ENCODE data around the gene RBM12.
"Not testable (repeated sequence)": the region's sequence is repeated elsewhere in the genome, so short reads cannot be mapped to it uniquely, and the experiment has no call there.

Gene RBM12

DNA sequence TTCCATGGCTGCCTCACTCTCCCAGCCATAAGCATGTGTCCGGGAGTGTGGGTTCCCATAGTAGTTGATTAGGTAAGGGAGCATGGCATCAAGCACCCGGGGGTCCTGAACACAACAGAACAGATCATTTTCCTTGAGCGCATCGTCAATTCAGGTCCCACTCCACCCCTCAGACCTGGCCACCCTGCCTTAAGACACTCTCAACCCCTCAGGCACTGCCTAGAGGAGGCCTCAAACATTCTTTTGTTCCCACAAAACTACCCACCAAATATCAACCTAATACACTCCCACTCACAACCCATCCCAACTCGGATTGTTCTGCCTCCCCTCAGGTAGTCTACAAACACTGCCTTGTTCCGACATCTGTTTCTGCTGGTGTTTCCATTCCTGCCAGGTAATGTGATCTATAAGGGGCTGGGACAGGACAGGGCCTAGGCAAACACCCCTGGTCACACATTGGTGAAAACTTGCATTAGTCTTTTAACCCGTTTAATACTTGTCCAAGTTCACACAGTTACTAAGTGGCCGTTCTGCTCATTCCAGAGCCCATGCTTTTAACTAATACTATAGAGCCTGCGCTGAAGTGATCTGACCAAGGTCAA lies 33.1 kb upstream of the RBM12 start:
- no peak for DNase-seq

DNA sequence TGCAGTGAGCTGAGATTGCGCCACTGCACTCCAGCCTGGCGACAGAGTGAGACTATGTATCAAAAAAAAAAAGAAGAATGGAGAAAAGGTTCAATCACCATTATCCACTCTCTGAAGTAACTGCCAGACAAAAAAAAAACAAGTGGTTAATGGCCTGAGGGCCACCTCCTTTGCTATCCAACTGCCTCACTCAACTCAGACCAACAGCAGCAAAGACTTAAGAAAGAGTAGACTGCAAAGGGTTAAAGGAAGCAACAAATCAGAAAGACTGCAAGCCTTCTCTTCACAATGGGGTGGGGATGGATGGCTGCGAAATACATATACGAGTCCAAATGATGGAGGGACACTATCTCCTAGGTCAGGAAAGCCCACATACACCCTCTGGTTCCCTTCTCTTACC lies 31.3 kb upstream of the RBM12 start:
- DNase-seq: no peak

DNA sequence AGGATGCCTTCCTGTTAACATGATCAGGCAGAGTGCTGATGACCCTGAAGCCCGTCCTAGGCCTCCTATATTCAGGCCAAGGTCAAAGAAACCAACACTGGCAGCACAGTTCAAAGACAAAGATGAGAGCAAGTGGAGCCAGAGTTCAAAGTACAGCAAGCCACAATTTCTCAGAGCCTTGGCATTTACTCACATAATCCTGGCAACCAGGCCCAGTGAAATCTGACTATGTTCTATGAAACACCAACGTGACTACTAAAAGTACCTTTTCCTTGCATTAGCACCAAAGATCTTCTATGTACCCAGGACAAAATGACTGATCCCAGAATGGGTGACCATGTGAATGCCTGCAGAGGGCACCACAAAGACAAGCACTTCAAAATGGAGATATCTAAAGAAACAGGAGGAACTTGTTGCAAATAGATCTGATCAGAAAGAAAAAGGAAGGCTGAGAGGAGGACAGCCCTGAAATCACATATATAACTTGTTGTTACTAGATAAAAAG lies 30.6 kb upstream of the RBM12 start:
- DNase-seq: no peak

DNA sequence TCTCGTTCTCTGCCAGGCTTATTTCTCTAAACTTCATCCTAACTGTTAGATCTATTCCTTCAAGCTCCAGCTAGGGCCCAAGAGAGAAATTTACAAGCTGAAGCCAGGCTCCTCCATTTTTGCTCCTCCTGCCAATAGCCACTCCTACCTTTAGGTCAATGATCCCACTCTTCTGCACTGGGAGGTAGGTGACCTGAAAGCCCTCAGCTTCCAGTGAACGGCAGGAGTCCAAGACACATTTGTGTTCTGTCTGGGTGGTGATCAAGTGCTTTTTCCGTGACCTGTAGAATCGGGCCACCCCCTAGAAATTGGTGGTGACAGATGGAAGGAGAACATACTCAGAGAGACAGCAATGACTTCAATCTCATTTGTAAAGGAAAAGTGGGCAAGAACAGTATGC lies 25.6 kb upstream of the RBM12 start:
- DNase-seq: no peak

DNA sequence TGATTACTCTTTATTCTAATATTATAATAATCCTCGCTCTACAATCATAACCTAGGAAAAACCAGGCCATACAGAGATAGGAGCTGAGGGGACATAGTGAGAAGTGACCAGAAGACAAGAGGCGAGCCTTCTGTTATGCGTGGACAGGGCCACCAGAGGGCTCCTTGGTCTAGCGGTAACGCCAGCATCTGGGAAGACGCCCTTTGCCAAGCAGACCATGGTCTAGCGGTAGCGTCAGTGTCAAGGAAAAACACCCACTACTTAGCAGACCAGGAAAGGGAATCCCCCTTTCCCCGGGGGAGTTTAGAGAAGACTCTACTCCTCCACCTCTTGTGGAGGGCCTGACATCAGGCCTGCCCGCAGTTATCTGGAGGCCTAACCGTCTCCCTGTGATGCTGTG lies 22.2 kb upstream of the RBM12 start:
- DNase-seq: not testable (repeated sequence)

DNA sequence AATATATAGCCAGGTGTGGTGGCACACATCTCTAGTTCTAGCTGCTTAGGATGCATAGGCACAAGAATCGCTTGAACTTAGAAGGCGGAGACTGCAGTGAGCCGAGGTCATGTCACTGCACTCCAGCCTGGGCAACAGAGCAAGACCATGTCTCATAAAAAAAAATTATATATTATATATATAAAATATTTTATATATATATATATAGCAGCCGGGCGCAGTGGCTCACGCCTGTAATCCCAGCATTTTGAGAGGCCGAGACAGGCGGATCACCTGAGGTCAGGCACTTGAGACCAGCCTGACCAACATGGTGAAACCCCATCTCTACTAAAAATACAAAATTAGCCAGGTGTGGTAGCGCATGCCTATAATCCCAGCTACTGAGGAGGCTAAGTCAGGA lies 20.7 kb upstream of the RBM12 start:
- DNase-seq: not testable (repeated sequence)

DNA sequence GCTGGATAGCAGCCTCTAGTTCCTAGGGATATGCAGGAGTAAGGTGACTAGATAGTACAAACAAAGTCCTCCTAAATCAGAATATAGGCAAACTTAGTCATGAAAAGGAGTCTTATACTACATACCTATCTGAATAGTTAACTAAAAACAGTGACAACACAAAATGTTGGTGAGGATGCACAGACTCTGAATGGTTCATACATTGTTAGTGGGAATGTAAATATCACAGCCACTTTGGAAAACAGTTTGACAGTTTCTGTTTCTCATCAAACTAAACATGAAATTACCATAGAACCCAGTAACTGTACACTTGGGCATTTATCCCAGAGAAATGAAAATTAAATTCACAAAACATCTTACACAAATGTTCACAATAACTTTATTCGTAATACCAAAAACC lies 17.3 kb upstream of the RBM12 start:
- DNase-seq: no peak

DNA sequence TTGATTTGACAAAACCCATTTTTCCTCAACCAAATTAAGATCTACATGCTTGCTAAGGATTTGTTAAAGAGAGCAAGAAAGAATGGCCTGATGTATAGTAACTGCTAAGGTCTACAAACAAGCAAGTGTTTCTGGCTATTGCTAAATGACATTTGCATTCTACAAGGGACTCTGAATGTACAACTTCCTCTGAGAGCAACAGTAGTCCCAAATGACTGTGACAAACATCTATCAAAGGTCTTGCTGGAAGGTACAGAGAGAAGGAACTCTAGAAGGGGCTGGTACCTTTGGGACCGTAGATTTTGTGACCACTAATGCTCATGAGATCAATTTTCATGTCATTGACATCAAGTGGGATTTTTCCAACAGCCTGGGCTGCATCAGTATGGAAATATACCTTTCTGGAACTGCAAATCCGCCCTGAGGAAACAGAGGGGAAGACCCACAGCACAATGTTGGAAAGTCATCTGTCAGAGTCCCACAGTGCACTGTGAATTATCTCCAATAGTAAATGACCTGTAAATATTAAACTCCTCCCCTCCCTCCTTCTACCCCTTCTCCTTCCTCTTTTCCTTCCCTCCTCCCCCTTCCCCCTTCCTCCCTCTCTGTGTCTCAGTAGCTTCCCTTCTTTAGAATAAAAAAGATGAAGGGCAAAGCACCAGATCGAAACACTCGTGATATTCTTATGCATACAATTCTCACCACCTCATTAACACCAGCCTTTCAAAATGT lies 15.9 kb upstream of the RBM12 start:
- no peak for DNase-seq

DNA sequence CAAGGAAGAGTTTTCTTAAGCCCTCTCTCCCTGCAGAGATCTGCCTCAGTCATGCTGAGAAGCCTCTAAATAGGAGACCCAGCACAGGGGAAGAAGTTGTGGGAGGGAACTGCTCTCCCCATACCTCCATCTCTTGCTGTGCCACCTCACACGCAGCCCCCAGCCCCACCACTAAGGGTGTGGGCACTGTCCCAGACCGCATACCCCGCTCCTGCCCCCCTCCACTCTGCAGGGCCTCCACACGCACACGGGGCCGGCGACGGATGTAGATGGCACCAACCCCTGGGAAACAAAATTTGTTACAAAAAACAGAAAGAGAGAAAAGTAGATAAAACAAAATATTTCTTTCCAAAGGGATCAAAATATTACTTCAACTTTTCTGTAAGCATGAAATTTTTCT lies 10.2 kb upstream of the RBM12 start:
- no peak for DNase-seq

DNA sequence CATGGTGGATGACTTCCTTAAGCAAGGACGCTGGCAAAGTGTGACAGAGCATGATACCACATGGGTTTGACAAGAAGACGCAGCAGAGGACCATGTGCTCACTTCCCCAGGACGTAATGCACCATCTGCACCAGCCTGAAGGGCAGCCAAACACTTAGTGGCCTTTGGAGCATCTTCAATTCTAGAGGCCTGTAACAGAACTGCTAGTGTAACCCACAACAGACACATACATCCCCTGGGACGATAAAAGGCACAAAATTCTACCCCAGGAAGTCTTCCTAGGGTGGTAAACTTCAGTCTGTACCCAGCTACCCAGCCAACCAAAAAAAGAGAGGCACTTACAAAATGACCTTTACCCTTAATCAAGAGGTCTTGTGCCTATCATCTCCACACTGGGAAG lies 9.2 kb upstream of the RBM12 start:
- no peak for DNase-seq

DNA sequence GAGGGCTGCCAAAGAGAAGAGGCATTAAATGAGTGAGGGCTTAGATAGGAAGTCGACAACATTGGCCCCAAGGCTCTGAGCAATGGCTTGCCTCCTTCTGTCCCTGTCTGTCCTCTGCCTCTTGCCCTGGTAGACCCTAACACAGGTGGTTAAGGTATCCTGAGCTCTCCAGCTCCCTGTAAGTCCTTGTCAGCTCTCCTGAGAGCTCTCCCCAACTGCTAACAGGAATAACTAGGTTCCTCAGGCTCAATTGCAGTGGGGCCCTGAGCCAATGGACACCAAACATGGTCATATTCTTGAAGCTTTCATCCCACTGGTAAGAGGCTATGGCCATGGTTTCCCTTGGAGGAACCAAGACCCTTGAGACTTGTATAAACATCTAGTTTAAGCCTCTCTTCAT lies 5.0 kb upstream of the RBM12 start:
- DNase-seq: no peak

DNA sequence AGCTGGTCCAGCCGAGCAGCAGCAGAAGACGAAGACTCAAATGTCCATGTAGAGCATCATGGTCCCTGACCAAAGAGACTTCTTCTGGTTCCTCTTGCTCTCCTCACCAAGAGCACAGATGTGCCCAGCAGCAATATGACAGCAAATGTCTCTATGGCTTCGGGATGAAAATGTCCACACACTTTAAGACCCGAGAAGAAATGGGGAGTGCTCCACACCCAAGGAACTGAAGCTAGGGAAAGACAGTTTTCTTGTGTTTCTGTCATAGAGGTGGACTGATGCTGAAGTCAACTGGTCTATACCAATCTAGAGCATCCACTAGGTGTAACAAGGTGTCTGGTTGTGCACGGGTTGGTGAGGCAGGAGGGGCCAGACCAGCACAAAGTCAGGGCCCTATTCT lies 4.5 kb upstream of the RBM12 start:
- DNase-seq: no peak

DNA sequence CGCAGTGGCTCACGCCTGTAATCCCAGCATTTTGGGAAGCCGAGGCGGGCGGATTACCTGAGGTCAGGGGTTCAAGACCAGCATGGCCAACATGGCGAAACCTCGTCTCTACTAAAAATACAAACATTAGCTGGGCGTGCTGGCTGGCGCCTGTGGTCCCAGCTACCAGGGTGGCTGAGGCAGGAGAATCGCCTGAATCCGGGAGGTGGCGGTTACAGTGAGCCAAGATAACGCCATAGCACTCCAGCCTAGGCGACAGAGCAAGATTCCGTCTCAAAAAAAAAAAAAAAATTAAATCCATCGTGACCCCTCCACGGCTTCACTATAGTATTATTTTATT lies 1.2 kb upstream of the RBM12 start:
- DNase-seq: no peak

DNA sequence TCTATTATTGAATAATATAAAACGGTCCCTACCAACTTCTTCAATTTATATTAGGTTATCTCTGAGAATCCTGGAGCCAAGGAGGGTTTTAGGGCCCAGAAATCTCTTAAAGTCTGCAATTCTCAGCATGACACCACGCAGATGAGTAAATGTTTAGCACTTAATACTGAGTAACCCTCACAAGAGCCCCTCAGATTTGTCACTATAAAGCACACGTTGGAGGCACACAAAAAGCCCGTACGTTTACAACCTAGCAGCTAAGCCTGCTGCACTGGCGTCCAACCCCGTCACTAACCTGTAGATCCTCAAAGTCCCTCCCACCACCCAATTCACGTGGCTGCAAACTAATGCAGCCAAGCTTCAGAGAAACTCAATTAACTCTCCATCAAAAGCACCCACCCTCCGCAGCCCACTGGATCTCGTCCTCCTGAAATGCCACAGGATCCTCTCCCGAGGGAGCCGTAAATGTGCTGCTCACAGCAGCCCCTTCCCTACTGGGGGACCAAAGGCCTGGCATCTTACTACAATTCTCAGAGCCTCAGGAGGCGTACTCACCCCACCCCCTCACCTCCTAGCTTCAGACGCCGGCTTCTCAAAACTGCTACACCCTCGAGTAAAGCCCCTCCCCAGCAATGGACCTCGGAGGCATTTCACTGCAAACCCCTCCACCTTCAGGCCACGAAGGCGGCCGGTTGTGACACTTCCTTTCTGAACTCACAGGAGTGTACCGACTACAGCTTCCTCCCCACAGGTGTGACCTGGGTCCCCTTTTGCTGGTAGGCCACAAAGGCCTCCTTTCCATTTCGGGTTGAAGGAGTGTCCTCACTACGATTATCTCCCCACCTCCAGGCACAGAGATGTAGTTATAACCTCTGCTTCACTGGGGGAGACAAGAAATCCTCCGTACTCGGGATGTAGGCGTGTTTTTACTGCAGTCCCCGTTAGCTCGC lies 909 bp downstream of the RBM12 start:
- DNase-seq: peak; percentile 41

DNA sequence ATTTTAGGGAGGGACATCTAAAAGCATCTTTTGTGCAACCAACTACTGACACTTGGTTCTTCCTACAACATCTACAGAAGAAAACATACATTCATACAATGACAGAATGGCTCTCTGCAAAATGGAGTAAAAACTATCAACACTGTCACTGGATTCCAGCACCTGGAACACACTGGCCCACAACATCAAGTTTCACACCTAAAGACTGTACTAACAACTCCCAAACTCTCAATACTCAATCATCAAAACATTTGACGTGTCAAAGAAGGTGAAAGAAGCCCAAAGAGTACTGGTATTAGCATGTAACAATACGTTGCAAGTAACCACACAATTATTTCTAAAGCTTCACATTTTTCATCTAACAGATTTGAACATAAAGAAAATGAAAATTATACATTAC lies 2.1 kb downstream of the RBM12 start:
- no peak for DNase-seq

DNA sequence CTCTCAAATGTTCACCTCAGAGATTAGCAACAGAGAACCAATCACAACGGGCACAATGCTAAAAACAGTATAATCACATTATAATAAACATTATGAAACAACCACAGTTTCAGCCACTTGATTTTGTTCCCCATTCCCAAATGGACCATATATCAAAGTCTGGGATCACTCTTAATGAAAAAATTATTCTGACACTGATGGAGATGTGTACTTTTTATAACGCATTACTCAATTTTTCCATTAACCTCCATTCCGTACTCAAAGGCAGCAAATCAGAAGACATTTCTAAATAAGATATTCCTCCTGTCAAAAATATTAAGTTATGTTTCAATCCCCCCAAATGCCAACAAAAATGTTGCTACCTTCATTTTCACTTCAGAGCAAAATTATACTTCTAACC lies 2.8 kb downstream of the RBM12 start:
- DNase-seq: no peak

DNA sequence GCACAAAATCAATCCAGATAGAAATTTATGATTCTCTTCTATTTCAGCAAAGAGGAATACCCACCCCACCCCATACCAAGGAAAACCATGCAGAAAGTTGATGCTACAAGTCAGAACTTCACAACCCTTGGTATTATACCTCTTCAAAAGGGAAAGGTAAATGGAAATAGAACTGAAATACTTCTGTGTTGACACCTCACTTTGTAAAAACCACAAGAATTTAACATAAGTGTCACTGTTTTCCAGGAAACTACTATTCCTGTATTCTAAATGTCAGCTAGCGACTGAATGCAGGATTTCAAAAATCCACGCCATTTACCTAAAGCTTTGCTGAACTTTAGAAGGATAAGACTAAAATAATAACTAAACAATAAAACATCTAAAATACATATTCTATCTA lies 3.6 kb downstream of the RBM12 start:
- no peak for DNase-seq

DNA sequence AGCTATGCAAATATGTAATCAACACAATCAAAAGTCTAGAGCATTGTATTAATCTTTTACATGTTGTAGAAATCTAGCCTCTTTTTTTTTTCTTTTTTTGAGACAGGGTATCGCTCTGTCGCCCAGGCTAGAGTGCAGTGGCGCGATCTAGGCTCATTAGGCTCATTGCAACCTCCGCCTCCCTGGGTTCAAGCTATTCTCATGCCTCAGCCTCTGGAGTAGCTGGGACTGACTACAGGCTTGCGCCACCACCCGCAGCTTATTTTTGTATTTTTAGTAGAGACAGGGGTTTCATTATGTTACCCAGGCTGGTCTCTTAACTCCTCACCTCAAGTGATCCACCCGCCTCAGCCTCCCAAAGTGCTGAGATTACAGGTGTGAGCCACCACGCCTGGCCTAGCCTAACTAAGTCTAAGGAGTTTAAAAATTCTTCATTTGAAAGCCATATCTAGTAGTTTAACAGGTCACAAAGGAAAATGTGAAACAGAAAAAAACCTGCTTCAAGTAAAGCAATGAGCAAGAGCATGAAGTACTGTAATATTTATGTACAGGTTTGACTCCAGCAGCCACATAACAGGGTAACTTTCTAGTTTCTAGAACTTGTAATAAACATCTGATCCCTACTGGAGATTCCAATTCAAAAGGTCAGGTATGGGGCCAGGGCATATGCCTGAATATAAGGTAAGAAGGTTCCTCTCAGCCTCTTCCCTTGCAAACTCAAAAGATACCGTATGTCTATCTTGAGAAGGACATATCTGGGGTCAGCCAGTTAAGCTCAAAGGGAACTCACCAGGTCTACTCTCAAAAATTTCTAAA lies 4.4 kb downstream of the RBM12 start:
- no peak for DNase-seq

DNA sequence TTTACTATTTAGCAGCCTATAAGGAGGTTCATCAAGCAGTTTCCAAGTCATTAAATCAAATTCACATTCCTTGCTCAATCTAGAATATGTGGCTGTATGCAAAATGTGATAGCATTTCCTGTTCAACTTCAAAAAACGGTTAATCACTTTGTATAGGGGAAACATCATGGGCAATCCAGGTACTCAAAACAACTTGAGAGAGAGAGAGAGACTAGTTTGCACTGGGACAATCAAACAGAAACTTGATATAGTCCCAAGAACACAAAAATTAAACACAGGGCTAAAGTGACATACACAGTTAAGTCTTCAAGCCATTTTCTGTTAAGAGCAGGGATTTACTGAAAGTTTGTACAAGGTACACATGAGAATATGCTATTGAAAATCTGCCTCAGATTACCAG lies 7.4 kb downstream of the RBM12 start:
- no peak for DNase-seq

DNA sequence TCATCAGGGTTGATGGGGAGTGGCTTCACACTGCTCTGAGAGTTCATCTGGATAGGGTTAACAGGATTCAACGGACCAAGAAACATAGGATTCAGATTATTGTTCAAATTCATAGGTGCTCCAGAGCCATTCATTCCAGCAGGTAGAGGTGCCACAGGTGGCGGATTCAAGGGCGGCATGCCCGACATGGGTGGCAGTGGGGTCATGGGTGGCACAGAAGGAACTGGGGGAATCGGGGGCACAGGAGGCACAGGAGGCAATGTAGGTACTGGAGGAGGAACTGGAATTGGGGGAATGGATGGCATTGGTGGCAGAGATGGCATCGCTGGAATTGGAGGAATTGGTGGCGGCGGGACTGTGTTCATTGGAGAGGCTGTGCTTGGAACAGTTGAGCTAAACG lies 10.3 kb downstream of the RBM12 start:
- no peak for DNase-seq

DNA sequence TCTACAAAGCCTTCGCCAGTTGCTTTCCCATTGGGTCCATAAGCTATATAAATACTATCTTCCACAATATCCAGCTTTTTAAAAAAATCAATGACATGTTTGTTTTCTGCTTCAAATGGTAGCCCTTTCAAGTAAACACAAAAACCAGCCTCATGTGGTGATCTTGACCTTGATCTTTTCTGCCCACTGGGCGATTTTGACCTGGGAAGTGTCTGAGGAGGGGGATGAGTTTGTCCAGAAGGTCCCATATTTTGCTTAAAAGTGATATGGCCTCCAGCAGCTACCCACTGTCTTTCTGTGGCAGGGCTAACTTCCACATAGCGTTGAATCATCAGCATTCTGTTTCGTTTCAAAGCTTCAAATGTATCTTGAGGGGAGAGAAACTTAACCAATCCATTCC lies 10.8 kb downstream of the RBM12 start:
- DNase-seq: no peak

DNA sequence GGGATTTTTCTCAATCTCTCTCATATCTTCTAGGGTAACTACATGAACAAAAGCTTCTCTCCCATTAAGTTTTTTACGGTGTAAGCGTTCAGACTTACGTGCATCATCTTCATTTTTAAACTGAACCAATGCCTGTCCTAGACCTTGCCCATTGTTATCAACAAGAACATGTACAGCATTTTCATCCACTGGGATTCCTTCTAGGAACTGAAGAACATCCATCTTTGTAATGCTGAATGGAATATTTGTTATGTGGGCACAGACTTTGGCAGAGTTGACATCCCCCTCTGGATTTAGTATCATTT lies 11.3 kb downstream of the RBM12 start:
- no peak for DNase-seq

Measured in activated CD4-positive, alpha-beta T cell treated with anti-CD3 and anti-CD28 coated beads for 1 hour (primary cell).